Colonic mucosa (tissue), 4 donors: ENCODE measurements around the gene TRPV6. TPM values are rescaled to one million over a fixed set of nuclear protein-coding genes. Genes with fewer than 3 reads are reported as not detected.

Source experiments
- DNase-seq: peaks from one replicate; pipeline ENCODE4 v3.0.0-alpha.2; 2020
- H3K27ac ChIP-seq: fragments of 200-600 bp; one replicate; pipeline ENCODE4 v1.8.0; 2021
- H3K27me3 ChIP-seq: fragments of 200-600 bp; one replicate; pipeline ENCODE4 v1.8.0; 2021
- H3K36me3 ChIP-seq: fragments of 200-600 bp; one replicate; pipeline ENCODE4 v1.8.0; 2021
- H3K4me1 ChIP-seq: fragments of 200-600 bp; one replicate; pipeline ENCODE4 v1.8.0; 2021; ENCODE audit warnings: mild to moderate bottlenecking
- H3K4me3 ChIP-seq: fragments of 200-600 bp; one replicate; pipeline ENCODE4 v1.8.0; 2021
- H3K9ac ChIP-seq, 2 donors: one replicate each; pipeline ENCODE4 v1.7.0; 2013; ENCODE audit warnings: control low read depth in 2 of 2, low read depth in 2 of 2, low read length in 2 of 2
- H3K9me3 ChIP-seq: fragments of 200-600 bp; one replicate; pipeline ENCODE4 v1.8.0; 2021
- intact Hi-C: fragments of 100-400 bp; cut with DNase I; formaldehyde crosslinking; loops from one replicate; pipeline ENCODE4 v1.14.1; 2022
- total RNA-seq, 2 donors: library from RNA; stranded (reverse); fragmentation: NEBNext Ultra II Directional in 1 of 2; extraction: Animal tissue kit (Norgen Biotek cat#: 25700) in 1 of 2; gene quantifications; one replicate each; pipeline ENCODE4 v1.2.1, GENCODE V29; 2021
- TF ChIP-seq, protein P1 (sequence below): fragments of 200-600 bp; IDR thresholded peaks from one replicate; pipeline ENCODE4 v1.8.0; 2022; ENCODE audit warnings: antibody characterized with exemption, mild to moderate bottlenecking
- donor health status: healthy.
- donor health status: DM: no; HTN: no; CAD: no.
- donor health status: DM: no; HTN: no; CAD: no.

Gene TRPV6
- total RNA-seq, 2 donors from 2014 or later: 0.05 to 0.61 TPM

DNA sequence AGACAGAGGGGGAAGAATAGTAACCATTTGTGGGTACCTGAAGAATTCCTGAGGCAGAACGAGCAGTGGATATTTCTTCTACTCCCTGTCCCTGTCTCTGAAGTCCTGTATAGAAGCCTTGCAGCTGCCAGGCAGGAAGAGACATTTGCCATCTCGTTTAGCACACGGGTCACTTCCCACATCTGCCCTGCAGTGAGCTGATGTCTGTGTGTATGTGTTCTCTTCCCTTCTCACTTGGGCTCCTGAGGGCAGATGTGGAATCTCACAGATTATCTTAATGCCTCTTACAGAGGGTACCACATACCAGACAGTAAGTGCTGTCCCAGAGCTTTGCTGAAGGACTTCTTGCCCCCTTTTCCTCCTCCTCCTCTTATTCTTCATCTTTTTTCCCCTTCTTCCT is 14.1 kb upstream of the TRPV6 start:
- intact Hi-C loops: no loop called here
- Histone ChIP-seq H3K4me1 (no peaks in the 10 kb centered on the region), H3K4me3 (no peak overlapping the region)

DNA sequence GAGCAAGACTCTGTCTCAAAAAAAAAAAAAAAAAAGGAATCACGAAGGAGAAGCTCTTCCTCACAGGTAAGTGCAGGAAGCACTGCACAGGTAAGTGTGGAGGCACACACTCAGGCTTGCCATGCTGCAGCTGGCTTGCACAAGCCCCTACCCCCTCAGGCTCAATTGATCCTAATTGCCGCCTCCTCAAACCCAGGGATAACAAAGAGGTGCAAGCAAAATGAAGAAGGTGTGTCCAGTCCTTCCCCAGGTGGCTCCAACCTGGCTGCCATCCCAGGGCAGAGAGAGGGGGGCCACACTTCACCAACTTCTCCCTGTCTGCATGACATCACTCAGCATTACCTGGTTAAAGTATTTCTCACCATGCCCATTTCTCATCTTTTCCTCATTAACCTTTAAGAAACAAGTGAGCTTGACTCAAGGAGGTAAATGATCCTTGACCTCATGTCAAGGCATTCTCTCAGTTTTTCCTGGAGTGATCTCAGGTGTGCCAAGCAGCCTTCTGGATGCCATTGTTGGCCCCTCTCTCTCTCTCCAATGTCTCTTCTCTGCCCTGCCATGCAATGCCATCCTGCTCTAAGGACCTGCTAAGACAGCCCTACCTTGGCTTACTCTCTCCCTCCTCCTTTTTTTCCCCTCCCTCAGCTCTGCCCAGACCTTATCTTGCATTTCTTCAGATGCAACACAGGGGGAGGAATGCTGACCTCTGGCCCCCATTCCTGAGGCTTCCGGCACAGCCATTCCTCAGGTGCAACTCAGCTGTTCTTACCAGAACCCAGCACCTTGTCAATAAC is 13.0 kb upstream of the TRPV6 start:
- H3K36me3 ChIP-seq: no peaks in the 10 kb centered on the region
- no peak for DNase-seq
- H3K27ac ChIP-seq: no peak overlapping the region
- no peaks in the 10 kb centered on the region for H3K9me3 ChIP-seq
- no peaks in the 10 kb centered on the region for H3K27me3 ChIP-seq
- TF ChIP-seq, protein P1, sequence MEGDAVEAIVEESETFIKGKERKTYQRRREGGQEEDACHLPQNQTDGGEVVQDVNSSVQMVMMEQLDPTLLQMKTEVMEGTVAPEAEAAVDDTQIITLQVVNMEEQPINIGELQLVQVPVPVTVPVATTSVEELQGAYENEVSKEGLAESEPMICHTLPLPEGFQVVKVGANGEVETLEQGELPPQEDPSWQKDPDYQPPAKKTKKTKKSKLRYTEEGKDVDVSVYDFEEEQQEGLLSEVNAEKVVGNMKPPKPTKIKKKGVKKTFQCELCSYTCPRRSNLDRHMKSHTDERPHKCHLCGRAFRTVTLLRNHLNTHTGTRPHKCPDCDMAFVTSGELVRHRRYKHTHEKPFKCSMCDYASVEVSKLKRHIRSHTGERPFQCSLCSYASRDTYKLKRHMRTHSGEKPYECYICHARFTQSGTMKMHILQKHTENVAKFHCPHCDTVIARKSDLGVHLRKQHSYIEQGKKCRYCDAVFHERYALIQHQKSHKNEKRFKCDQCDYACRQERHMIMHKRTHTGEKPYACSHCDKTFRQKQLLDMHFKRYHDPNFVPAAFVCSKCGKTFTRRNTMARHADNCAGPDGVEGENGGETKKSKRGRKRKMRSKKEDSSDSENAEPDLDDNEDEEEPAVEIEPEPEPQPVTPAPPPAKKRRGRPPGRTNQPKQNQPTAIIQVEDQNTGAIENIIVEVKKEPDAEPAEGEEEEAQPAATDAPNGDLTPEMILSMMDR: no peak
- H3K4me3 ChIP-seq: no peak overlapping the region
- H3K9ac ChIP-seq: no peak overlapping the region
- no peaks in the 10 kb centered on the region for H3K4me1 ChIP-seq
- intact Hi-C loops: no loop called here

More for the DNA sequence above, 14.1 kb upstream of the TRPV6 start:
- Histone ChIP-seq H3K9me3 (no peaks in the 10 kb centered on the region), H3K36me3 (no peaks in the 10 kb centered on the region), H3K27me3 (no peaks in the 10 kb centered on the region), H3K9ac (no peak overlapping the region), H3K27ac (no peak overlapping the region)
- TF ChIP-seq, protein P1: no peak
- no peak for DNase-seq

DNA sequence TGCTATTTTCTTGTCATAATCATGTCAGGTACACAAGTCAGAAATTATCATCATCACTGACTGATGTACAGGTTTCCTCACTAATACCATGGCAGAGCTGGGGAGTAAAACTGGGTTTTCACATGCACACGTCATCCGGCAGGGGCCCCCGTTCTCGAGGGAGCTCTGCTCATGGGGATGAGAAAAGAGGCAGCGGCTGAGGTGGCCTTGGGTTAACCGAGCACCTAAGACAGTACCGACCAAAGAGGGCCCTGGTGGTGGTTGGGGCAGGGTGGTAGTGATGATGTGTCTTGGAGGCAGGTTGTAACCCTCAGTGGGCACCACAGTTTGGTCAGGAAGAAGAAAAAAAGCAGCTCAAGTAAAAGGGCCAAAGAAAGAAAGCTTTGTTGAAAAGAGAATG is 12.1 kb upstream of the TRPV6 start:
- intact Hi-C loops: no loop called here
- H3K4me3 ChIP-seq: no peak overlapping the region
- H3K27ac ChIP-seq: no peak overlapping the region
- H3K9ac ChIP-seq: no peak overlapping the region
- TF ChIP-seq, protein P1: no peak
- no peaks in the 10 kb centered on the region for H3K27me3 ChIP-seq
- H3K36me3 ChIP-seq: no peaks in the 10 kb centered on the region
- no peaks in the 10 kb centered on the region for H3K9me3 ChIP-seq
- DNase-seq: no peak
- H3K4me1 ChIP-seq: no peaks in the 10 kb centered on the region

DNA sequence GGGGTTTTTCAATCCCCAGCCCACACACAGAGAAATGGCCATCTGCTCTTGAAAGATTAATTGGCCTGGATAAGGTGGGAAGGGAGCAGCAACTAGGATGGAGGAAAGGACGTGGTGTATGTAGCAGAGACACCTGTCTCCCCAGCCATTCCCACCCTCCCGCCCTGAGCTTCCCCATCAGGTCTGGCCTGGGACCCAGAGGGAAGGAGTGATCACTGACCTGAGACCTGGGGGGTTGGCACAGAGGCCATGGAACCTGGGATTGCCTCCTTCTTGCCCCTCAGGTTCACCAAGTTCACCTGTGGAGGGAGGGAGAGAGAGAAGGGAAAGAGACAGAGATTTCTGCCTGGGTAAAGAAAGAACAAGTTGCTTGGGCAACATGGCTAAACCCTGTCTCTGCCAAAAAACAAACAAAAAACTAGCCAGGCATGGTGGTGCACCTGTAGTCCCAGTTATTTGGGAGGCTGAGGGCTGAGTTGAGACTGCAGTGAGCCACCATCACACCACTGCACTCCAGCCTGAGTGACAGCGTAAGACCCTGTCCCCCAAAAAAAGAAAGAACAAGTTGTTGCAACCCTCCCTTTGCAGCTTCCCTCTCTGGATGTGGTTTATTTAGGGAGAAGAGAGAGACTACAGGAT is 11.3 kb upstream of the TRPV6 start:
- H3K9ac ChIP-seq: no peak overlapping the region
- intact Hi-C loops: no loop called here
- TF ChIP-seq, protein P1: no peak
- H3K4me1 ChIP-seq: no peaks in the 10 kb centered on the region
- no peak overlapping the region for H3K4me3 ChIP-seq
- DNase-seq: no peak
- no peaks in the 10 kb centered on the region for H3K36me3 ChIP-seq
- H3K9me3 ChIP-seq: no peaks in the 10 kb centered on the region
- no peak overlapping the region for H3K27ac ChIP-seq
- H3K27me3 ChIP-seq: no peaks in the 10 kb centered on the region

DNA sequence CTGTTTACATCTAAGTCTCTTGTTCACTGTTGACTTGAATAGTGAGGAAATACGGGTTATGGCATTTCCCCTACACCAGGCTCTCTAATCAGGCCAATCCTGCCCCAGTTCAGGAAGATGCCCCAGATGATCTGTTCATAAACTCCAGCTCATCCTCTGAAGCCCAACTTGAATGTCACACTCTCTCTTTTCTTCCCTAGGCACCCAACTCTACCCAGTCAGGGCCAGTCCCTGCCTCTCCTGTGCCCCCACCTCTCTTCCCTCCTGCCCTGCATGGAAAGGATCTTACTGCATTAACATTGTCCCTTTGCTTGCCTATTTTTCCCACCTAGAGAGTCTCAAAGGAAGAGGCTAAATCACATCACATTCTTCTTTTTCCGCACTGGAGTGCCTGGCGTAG is 10.6 kb upstream of the TRPV6 start:
- Histone ChIP-seq H3K36me3 (no peaks in the 10 kb centered on the region), H3K9me3 (no peaks in the 10 kb centered on the region), H3K4me3 (no peak overlapping the region), H3K4me1 (no peaks in the 10 kb centered on the region), H3K9ac (no peak overlapping the region), H3K27ac (no peak overlapping the region), H3K27me3 (no peaks in the 10 kb centered on the region)
- intact Hi-C loops: no loop called here
- TF ChIP-seq, protein P1: no peak
- no peak for DNase-seq
